ENCODE results near the gene TBR1. TPM values are rescaled to one million over a fixed set of nuclear protein-coding genes. Genes with fewer than 3 reads are reported as not detected.

TBR1 gene
- total RNA-seq, 4 donors from 2014 or later = not detected

GRCh38 chr2:161400076-161400475 lies 16.0 kb upstream of the TBR1 start:
- TF ChIP-seq, protein P1, sequence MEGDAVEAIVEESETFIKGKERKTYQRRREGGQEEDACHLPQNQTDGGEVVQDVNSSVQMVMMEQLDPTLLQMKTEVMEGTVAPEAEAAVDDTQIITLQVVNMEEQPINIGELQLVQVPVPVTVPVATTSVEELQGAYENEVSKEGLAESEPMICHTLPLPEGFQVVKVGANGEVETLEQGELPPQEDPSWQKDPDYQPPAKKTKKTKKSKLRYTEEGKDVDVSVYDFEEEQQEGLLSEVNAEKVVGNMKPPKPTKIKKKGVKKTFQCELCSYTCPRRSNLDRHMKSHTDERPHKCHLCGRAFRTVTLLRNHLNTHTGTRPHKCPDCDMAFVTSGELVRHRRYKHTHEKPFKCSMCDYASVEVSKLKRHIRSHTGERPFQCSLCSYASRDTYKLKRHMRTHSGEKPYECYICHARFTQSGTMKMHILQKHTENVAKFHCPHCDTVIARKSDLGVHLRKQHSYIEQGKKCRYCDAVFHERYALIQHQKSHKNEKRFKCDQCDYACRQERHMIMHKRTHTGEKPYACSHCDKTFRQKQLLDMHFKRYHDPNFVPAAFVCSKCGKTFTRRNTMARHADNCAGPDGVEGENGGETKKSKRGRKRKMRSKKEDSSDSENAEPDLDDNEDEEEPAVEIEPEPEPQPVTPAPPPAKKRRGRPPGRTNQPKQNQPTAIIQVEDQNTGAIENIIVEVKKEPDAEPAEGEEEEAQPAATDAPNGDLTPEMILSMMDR (IDR thresholded peaks at IDR 0.05; ENCODE audit: low read depth) = no peak

DNA sequence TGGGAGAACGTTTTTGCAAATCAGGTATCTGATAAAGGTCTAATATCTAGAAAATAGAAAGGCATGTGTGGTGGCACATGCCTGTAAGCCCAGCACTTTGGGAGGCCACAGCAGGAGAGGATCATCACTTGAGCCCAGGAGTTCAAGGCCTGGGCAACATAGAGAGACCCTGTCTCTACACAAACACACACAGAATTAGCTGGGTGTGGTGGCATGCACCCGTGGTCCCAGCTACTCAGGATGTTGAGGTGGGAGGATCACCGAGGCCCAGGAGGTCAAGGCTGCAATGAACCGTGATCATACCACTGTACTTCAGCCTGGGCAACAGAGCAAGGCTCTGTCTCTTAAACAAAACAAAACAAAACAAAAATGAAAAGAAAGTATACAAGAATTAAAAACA lies 13.8 kb upstream of the TBR1 start:
- TF ChIP-seq, protein P1 (IDR thresholded peaks at IDR 0.05; ENCODE audit: low read depth) = no peak

DNA sequence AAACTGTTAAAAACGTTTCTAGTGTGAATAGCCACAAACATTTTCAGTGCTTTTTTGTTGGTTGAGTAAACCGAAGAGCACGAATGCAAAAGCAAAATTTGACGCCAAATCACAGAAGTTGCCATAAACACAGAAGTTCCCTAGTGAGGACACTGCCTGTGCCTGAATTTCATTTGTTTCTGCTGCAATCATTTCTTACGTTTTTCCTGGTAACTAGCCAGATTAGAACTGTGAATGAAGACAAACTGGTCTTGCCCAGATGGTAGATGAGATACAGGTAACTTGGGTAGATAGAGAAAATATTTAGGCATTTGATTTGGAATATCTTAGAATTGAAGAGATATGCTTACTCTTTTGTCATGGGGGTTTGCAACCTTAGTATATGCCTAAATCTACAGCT lies 9.8 kb upstream of the TBR1 start:
- TF ChIP-seq, protein P1 (IDR thresholded peaks at IDR 0.05; ENCODE audit: low read depth) = no peak

DNA sequence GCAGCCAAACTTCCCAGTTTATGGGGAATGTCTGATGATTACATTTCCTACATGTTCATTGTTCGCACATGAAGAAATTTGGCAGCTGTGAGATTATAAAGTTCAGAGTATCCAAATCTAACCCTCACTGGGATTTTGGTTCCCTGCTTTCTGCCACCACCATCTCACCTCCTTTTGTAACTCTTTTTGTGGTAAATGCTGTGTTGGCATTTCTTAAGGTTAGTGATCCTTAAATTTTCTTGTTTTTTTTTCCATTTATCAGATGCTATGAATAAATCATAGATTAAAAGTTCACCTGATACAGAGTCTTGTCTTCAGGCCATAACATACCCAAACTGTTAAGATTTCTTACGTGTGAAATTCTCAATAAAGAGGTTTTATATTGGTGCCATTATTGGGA lies 8.5 kb upstream of the TBR1 start:
- TF ChIP-seq, protein P1 (IDR thresholded peaks at IDR 0.05; ENCODE audit: low read depth) = no peak

DNA sequence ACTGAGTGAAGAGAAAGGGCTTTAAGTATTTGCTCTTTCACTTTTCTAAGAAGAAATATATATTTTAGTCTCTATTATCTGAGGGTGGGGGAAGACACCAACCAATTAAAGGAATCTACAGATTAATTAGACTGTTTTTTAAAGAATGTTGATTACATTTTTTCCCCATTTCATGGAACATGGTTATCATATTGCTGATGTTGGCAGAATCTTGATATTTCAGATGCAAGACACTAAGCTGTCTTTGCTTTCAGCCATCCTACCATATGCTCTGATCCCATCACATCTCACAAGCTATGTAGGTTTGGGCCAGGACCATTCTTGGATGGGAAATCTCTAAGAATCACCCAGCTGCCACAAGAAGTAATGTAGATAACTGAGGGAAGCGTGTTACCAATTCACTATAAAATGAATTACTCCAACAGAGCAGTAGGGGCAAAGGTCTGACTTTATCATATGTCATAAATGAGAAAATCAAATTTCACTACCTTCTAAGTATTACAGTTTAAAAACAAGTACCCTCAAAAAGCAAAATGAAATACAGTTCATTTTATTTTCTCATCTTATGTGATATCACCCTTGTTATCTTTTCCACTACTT lies 6.7 kb upstream of the TBR1 start:
- TF ChIP-seq, protein P1 (IDR thresholded peaks at IDR 0.05; ENCODE audit: low read depth) = no peak

DNA sequence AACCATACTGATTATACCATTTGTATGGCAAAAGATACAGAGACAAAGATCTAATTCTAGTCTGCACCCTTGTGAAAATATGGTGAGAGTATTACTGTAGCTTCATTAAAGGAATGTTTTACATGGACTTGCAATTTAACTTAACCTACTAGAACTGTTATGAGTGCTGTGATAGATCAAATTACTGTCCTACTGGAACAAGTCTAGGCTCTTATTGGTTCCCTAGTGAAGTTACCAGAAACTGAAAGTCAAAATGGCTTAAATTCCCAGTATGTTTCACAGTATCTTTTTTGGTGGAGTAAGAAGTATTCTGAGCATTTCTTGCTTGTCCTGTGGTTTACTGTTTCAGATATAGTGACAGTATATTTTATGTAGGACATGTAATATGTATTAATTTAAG lies 3.8 kb upstream of the TBR1 start:
- TF ChIP-seq, protein P1 (IDR thresholded peaks at IDR 0.05; ENCODE audit: low read depth) = no peak

- TF ChIP-seq, protein P1 (IDR thresholded peaks at IDR 0.05; ENCODE audit: low read depth) = no peak
Measured at GRCh38 chr2:161414042-161415033, 1.8 kb upstream of the TBR1 start.

Measured in subcutaneous adipose tissue (tissue), 4 donors.